K562 (cell line): Measurements from ENCODE around the gene TUFM.

Experiments used
- E2F3 ChIP-seq: fragments of 250-450 bp; sonication (Bioruptor Pico); IDR thresholded peaks from 2 replicates; pipeline ENCODE4 v1.4.0; 2020; ENCODE audit warnings: mild to moderate bottlenecking
- EZH2 ChIP-seq: IDR thresholded peaks from 2 replicates; pipeline ENCODE4 v1.6.1; 2012; ENCODE audit warnings: low read depth, mild to moderate bottlenecking, inconsistent platforms, low read length, borderline replicate concordance
- GATA2 ChIP-seq: sonication (generic); formaldehyde crosslinking; IDR thresholded peaks from 2 replicates; pipeline ENCODE4 v1.4.0; 2020; ENCODE audit warnings: mild to moderate bottlenecking, missing genetic modification reagents
- HOXB6 ChIP-seq: fragments of 250-450 bp; sonication (Bioruptor Pico); IDR thresholded peaks from 2 replicates; pipeline ENCODE4 v1.5.1; 2022; ENCODE audit warnings: mild to moderate bottlenecking, borderline replicate concordance
- KDM1A ChIP-seq, 2 experiments: fragments of 450-650 bp; IDR thresholded peaks; 2 replicates each; pipeline ENCODE4 v1.6.1; 2016; ENCODE audit warnings: mild to moderate bottlenecking in 2 of 2
- TARDBP ChIP-seq: fragments of 450-650 bp; IDR thresholded peaks from 2 replicates; pipeline ENCODE4 v1.6.1; 2016
- U2AF1 ChIP-seq: fragments of 200-400 bp; formaldehyde crosslinking; optimal IDR thresholded peaks from 2 replicates; pipeline ENCODE3; 2017; ENCODE audit warnings: mild to moderate bottlenecking, low read depth, low read length, moderate library complexity
- ZNF121 ChIP-seq: sonication (generic); formaldehyde crosslinking; conservative IDR thresholded peaks from 2 replicates; pipeline ENCODE4 v1.8.0; 2022; ENCODE audit warnings: missing genetic modification reagents
- ZNF282 ChIP-seq: sonication (generic); formaldehyde crosslinking; IDR thresholded peaks from 2 replicates; pipeline ENCODE4 v1.8.1; 2023; ENCODE audit warnings: missing genetic modification reagents
- ZZZ3 ChIP-seq: fragments of 450-650 bp; IDR thresholded peaks from 2 replicates; pipeline ENCODE4 v1.6.1; 2016; ENCODE audit warnings: antibody characterized with exemption, mild to moderate bottlenecking, moderate library complexity
- TF ChIP-seq, protein P1 (sequence below), 3 experiments: IDR thresholded peaks in 2 of 3; conservative IDR thresholded peaks in 1 of 3; 2 replicates each; pipeline ENCODE4 v1.5.1; 2011 to 2012; ENCODE audit warnings: low read length in 3 of 3, mild to moderate bottlenecking in 3 of 3, control low read depth in 2 of 3, improper control_type of control experiment in 1 of 3, inconsistent platforms in 1 of 3, low read depth in 1 of 3, mixed read lengths in 1 of 3, moderate library complexity in 1 of 3; ENCODE audit not compliant: insufficient read depth in 2 of 3
- TF ChIP-seq, protein P2 (sequence below): sonication (generic); formaldehyde crosslinking; IDR thresholded peaks from 2 replicates; pipeline ENCODE4 v1.9.0; 2022; ENCODE audit warnings: mild to moderate bottlenecking, missing genetic modification reagents
- TF ChIP-seq, protein P3 (sequence below): sonication (generic); formaldehyde crosslinking; IDR thresholded peaks from 2 replicates; pipeline ENCODE4 v1.8.1; 2023; ENCODE audit warnings: mild to moderate bottlenecking, missing genetic modification reagents

- TF ChIP-seq ZZZ3 (no peak), TARDBP (no peak), U2AF1 (peak; percentile 49), E2F3 (CRISPR knock-in tag) (peak; percentile 53; the same call in 1 of the 2 replicates), EZH2 (no peak), KDM1A (IDR thresholded peaks at IDR 0.05) (no peak), HOXB6 (CRISPR knock-in tag) (no peak), ZNF121 (CRISPR knock-in tag) (no peak; the same call in 1 of the 2 replicates), GATA2 (no peak), ZNF282 (CRISPR knock-in tag) (no peak)
- TF ChIP-seq, protein P1, sequence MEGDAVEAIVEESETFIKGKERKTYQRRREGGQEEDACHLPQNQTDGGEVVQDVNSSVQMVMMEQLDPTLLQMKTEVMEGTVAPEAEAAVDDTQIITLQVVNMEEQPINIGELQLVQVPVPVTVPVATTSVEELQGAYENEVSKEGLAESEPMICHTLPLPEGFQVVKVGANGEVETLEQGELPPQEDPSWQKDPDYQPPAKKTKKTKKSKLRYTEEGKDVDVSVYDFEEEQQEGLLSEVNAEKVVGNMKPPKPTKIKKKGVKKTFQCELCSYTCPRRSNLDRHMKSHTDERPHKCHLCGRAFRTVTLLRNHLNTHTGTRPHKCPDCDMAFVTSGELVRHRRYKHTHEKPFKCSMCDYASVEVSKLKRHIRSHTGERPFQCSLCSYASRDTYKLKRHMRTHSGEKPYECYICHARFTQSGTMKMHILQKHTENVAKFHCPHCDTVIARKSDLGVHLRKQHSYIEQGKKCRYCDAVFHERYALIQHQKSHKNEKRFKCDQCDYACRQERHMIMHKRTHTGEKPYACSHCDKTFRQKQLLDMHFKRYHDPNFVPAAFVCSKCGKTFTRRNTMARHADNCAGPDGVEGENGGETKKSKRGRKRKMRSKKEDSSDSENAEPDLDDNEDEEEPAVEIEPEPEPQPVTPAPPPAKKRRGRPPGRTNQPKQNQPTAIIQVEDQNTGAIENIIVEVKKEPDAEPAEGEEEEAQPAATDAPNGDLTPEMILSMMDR (IDR thresholded peaks at IDR 0.05 in 2 of 3, conservative IDR thresholded peaks at IDR 0.05 in 1 of 3; ENCODE audit: insufficient read depth in 2 of 3, low read depth in 1 of 3, low read length in 3 of 3): no peak
- TF ChIP-seq, protein P2, sequence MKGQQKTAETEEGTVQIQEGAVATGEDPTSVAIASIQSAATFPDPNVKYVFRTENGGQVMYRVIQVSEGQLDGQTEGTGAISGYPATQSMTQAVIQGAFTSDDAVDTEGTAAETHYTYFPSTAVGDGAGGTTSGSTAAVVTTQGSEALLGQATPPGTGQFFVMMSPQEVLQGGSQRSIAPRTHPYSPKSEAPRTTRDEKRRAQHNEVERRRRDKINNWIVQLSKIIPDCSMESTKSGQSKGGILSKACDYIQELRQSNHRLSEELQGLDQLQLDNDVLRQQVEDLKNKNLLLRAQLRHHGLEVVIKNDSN: no peak
- TF ChIP-seq, protein P3, sequence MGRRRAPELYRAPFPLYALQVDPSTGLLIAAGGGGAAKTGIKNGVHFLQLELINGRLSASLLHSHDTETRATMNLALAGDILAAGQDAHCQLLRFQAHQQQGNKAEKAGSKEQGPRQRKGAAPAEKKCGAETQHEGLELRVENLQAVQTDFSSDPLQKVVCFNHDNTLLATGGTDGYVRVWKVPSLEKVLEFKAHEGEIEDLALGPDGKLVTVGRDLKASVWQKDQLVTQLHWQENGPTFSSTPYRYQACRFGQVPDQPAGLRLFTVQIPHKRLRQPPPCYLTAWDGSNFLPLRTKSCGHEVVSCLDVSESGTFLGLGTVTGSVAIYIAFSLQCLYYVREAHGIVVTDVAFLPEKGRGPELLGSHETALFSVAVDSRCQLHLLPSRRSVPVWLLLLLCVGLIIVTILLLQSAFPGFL (CRISPR knock-in tag): no peak
Observed at GRCh38 chr16:28823291-28823872, 22.8 kb downstream of the TUFM start.
